ENCODE measurements around the gene GLOD4.
"Not testable (repeated sequence)": the region's sequence is repeated elsewhere in the genome, so short reads cannot be mapped to it uniquely, and the experiment has no call there.

Gene GLOD4

GRCh38 chr17:773016-773415 lies 9.1 kb downstream of the GLOD4 start:
- no peak for DNase-seq

- DNase-seq: no peak
Observed at GRCh38 chr17:767076-767475, 15.0 kb downstream of the GLOD4 start.

DNA sequence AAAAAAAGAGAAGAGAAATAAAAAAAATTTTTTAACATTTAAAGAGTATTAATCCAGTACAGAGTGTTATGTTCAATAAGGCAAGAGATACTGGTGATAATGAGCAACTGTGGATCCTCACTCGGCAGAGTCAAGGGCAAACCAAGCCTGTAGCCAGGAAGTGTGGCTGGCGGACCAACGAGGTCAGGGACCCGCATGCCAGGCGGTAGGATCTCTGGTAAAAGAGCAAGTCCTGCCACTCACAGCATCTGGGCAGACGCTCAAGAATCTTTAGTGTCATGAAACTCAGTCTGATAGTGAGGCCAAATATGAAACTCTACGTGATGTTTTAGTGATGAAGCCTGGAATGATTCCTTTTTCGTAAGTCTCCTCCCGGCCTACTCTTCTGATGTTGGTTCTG lies 21.7 kb downstream of the GLOD4 start:
- DNase-seq: no peak

GRCh38 chr17:759964-760363 lies 22.1 kb downstream of the GLOD4 start:
- DNase-seq: no peak

DNA sequence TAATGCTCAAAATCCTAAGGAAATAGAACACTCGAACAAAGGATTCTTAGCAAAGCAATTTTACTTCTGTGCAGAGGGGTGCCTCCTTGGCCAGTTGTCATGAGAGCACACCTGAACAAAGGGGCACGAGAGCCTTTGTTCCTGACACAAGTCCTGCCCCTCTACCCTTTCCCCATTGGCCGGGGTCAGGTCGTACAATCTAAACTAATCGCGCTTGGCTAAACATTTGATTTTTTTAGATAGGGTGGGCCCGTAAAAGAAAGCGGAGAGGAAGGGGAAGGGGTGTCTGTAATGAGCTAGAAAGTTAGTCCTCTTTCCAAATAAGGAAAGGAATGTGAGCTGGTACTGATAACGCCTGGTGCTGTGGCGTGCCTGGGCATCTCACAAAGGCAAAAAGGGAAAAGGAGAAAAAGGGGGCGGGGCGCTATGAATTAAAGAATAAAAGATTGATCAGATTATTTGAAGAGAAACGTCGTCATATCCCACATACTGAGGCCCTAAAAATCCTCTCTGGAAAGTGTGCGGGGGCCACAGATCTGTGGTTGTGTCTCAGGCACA lies 26.0 kb downstream of the GLOD4 start:
- DNase-seq: not testable (repeated sequence)

GRCh38 chr17:755319-755961 lies 26.6 kb downstream of the GLOD4 start:
- not testable (repeated sequence) for DNase-seq

DNA sequence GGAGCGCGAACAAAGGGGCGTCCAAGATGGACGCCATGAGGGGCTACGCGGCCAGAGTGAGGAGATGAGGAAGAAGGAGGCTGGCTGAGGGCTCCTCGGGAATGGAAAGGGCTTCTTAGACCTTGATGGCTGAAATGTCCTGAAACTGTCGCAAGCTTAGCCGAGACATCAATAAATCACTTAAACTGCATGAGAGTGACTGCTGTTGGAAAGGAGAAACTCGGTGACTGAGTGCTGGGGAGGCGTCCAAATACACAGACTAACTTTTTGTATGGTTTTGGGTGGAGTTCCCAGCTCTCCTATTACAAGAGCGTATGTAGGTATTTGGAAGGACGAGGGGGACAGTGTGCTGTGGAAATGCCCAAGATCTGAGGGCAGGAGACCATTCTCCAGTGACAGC lies 28.7 kb downstream of the GLOD4 start:
- DNase-seq: no peak

DNA sequence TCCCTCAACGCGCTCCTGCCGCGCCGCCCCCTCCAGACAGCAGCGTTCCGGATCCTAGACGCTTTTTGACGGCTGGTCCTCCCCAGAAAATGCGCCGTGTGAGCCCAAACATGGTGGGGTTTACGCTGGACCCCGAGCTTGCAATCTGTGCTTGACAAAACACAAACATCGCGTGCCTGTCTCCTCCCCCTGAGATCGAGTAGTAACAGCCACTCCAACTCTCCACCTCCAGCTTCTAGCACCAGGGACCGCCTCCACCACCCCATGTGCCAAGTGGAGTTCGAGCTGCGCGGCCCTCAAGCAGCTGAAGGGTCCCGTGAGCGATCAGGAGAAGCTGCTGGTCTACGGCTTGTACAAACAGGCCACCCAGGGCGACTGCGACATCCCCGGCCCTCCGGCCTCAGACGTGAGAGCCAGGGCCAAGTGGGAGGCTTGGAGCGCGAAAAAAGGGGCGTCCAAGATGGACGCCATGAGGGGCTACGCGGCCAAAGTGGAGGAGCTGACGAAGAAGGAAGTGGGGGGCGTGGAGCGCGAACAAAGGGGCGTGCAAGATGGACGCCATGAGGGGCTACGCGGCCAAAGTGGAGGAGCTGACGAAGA lies 29.4 kb downstream of the GLOD4 start:
- DNase-seq: no peak

DNA sequence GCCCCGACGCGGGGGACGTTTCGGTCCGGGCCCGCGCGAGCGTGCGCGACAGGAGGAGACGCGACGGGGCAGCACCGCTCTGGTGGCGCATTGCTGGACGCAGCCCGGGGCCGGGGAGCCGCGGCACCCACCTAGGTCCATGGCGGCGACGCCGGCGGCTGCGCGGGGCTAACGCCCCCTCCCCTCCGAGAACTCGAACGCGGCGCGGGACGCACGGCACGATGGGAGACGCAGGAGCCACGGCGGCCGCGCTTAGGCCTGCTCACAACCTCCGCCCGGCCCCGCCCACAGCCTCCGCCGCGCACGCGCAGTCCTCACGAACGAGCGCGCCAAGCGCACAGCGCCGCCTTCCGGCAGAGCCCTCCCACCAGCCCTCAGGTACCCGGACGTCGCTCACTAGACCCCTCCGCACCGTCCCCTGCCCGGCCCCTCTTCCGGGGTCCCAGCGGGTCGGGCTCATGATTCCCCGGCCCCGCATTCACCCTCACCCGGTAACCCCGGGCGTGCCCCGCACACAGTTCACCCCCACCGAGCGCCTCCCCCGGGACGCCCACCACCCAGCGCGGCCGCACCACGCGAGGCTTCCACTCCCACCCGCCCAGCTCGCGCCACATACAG lies 30.0 kb downstream of the GLOD4 start, which contains the start of gene GEMIN4:
TSS of gene GEMIN4 (minus strand) at position 263 of the 618 bp plus-strand sequence. CDS start at position 141, 122 bp downstream.
- peak; percentile 79 for DNase-seq

GRCh38 chr17:751269-752001 lies 30.6 kb downstream of the GLOD4 start:
- DNase-seq: peak; percentile 59

- DNase-seq: peak; percentile 25
Observed at GRCh38 chr17:750431-751037, 31.5 kb downstream of the GLOD4 start.

GRCh38 chr17:749359-749758 lies 32.7 kb downstream of the GLOD4 start:
- not testable (repeated sequence) for DNase-seq

DNA sequence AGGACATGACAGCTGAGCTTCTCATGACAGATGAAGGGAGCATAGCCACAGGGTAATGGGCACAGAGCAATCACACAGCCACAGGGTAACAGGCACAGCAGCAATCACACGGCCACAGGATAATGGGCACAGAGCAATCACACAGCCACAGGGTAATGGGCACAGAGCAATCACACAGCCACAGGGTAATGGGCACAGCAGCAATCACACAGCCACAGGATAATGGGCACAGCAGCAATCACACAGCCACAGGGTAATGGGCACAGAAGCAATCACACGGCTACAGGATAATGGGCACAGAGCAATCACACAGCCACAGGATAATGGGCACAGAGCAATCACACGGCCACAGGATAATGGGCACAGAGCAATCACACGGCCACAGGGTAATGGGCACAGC lies 33.5 kb downstream of the GLOD4 start:
- not testable (repeated sequence) for DNase-seq

GRCh38 chr17:746783-747629 lies 35.1 kb downstream of the GLOD4 start:
- no peak for DNase-seq

DNA sequence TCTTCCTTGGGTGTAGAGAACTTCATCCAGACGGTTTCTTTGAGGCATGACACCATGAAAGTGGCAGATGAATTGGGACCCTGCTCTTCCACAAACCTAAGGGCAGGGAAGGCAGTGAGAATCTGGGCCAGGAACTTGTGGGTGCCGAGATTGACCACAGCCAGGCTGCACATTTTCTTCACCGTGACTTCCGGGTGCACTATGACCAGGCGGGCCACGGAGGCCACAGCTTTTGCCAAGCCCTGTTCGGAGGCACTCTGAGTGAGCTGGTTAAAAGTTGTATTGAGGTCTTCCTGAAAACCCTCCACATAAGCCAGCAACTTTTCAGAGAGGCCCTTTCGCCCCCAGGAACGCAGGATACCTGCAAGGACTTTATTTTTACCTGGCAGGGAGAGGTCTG lies 35.9 kb downstream of the GLOD4 start:
- DNase-seq: no peak

DNA sequence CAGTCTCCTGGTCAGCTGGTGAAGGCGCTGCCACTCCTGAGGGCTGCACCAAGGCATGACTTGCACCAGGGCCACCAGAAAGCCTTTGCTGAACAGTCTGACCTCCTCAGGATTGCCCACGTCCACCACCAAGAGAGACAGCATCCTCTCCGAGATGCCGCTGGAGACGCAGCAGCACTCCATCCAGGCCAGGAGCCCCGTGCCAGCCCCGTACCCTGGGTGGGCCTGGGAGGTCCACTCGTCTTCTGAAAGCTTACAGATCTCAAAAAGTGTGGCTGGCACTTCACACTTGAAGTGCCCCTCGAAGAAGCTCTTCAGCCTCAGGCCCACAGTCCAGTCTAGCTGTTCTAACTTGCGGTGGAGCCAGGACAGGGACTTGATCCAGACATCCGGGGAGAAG lies 36.7 kb downstream of the GLOD4 start:
- no peak for DNase-seq

GRCh38 chr17:744937-745336 lies 37.1 kb downstream of the GLOD4 start:
- DNase-seq: no peak

- DNase-seq: no peak
Observed at GRCh38 chr17:743139-743538, 38.9 kb downstream of the GLOD4 start.

DNA sequence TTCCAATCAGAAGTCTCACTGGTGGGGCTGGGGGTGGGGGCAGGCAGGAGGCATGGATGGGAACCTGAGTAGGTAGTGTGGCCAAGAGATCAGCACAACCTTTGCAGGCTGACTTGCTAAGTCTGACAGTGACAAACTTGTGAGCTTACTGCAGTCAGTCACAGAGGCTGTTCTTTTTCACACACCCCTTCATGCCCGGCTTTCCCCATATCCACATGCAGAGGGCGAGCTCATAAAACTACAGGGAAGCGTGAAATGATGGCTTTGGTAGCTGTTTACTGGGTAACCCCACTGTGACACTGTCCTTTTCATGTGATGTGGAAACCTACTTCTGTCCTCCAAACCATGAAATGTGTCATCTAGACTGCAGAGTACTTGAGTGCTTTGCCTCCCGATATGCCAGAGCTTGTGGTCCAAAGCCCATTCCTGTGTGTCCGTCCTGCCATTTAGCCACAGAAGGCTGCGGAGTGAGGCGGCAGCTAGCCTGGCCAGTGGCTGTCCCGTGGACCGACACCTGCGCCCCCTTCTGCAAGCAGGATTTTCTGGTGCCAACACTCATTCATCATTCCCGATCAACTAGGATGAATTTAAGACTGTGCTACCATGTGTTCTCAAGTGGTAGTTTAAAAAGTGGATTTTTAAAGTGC lies 39.8 kb downstream of the GLOD4 start:
- no peak for DNase-seq

DNA sequence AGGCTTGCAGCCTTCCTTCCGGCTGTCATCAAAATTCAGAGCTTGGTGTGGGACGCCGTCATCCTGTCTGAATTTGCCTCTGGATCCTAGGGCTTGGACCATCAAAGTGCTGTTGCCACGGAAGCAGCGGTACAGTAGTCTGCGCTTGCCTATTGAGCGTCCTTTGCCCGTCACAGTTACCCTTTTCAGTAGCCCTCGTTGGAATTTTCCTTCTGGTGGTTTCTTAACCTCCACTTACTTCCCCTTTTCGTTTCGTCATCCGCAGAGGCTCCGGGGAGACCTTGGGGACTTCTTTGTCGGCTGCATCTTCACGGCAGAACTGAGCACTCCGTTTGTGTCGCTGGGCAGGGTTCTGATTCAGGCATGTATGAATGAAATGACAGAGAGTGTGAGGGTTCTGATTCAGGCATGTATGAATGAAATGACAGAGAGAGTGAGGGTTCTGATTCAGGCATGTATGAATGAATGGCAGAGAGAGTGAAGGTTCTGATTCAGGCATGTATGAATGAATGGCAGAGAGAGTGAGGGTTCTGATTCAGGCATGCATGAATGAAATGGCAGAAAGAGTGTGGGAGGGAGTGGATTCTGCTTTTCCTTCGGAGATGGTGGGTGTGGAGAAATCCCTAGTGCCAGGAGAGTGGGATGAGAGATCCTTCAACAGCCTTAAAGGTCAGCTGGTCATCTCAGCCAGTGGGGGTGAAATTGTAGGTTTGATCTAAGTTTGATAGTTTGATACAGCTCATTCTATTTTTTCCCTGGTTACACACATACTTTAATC lies 41.7 kb downstream of the GLOD4 start:
- no peak for DNase-seq

Data from HCEC 1CT (cell line).